ENCODE data around the gene MEGF11.

MEGF11 gene

GRCh38 chr15:66231394-66232266, 21.9 kb downstream of the MEGF11 start:
- H3K4me3 ChIP-seq (ENCODE audit: severe bottlenecking) = no peak overlapping the region
- no peak; the same call in 2 of the 3 replicates for ATAC-seq (ENCODE audit: low read depth)
- DNase-seq (ENCODE audit: low spot score) = no peak

GRCh38 chr15:66229790-66230465, 23.6 kb downstream of the MEGF11 start:
- DNase-seq (ENCODE audit: low spot score) = no peak
- Histone ChIP-seq H3K27ac (ENCODE audit: poor library complexity, severe bottlenecking) (no peak overlapping the region), H3K9me3 (ENCODE audit: severe bottlenecking) (no peaks in the 10 kb centered on the region), H3K36me3 (ENCODE audit: low read depth) (no peaks in the 10 kb centered on the region), H3K27me3 (ENCODE audit: insufficient read depth, poor library complexity, severe bottlenecking) (no peaks in the 10 kb centered on the region), H3K4me3 (ENCODE audit: severe bottlenecking) (no peak overlapping the region), H3K4me1 (ENCODE audit: insufficient read depth, poor library complexity, severe bottlenecking) (no peaks in the 10 kb centered on the region)
- TF ChIP-seq CTCF (IDR thresholded peaks at IDR 0.05; ENCODE audit: poor library complexity, severe bottlenecking) = no peak
- ATAC-seq (ENCODE audit: low read depth) = no peak

More at GRCh38 chr15:66231394-66232266, 21.9 kb downstream of the MEGF11 start:
- Histone ChIP-seq H3K9me3 (ENCODE audit: severe bottlenecking) (no peaks in the 10 kb centered on the region), H3K27me3 (ENCODE audit: insufficient read depth, poor library complexity, severe bottlenecking) (no peaks in the 10 kb centered on the region), H3K36me3 (ENCODE audit: low read depth) (no peaks in the 10 kb centered on the region), H3K4me1 (ENCODE audit: insufficient read depth, poor library complexity, severe bottlenecking) (no peaks in the 10 kb centered on the region), H3K27ac (ENCODE audit: poor library complexity, severe bottlenecking) (no peak overlapping the region)
- TF ChIP-seq CTCF (IDR thresholded peaks at IDR 0.05; ENCODE audit: poor library complexity, severe bottlenecking) = no peak

GRCh38 chr15:66228807-66229735, 24.5 kb downstream of the MEGF11 start:
- no peak for DNase-seq (ENCODE audit: low spot score)
- no peaks in the 10 kb centered on the region for H3K27me3 ChIP-seq (ENCODE audit: insufficient read depth, poor library complexity, severe bottlenecking)
- no peaks in the 10 kb centered on the region for H3K9me3 ChIP-seq (ENCODE audit: severe bottlenecking)
- TF ChIP-seq CTCF (IDR thresholded peaks at IDR 0.05; ENCODE audit: poor library complexity, severe bottlenecking) = no peak
- ATAC-seq (ENCODE audit: low read depth) = no peak
- no peak overlapping the region for H3K27ac ChIP-seq (ENCODE audit: poor library complexity, severe bottlenecking)
- H3K4me3 ChIP-seq (ENCODE audit: severe bottlenecking) = no peak overlapping the region
- no peaks in the 10 kb centered on the region for H3K4me1 ChIP-seq (ENCODE audit: insufficient read depth, poor library complexity, severe bottlenecking)
- H3K36me3 ChIP-seq (ENCODE audit: low read depth) = no peaks in the 10 kb centered on the region

GRCh38 chr15:66226736-66227135, 26.8 kb downstream of the MEGF11 start:
- no peak for DNase-seq (ENCODE audit: low spot score)
- no peak for ATAC-seq (ENCODE audit: low read depth)

More at GRCh38 chr15:66226736-66227135, 26.8 kb downstream of the MEGF11 start:
- Histone ChIP-seq H3K4me3 (ENCODE audit: severe bottlenecking) (no peak overlapping the region), H3K27me3 (ENCODE audit: insufficient read depth, poor library complexity, severe bottlenecking) (no peaks in the 10 kb centered on the region), H3K27ac (ENCODE audit: poor library complexity, severe bottlenecking) (no peak overlapping the region), H3K36me3 (ENCODE audit: low read depth) (no peaks in the 10 kb centered on the region), H3K9me3 (ENCODE audit: severe bottlenecking) (no peaks in the 10 kb centered on the region), H3K4me1 (ENCODE audit: insufficient read depth, poor library complexity, severe bottlenecking) (no peaks in the 10 kb centered on the region)
- TF ChIP-seq CTCF (IDR thresholded peaks at IDR 0.05; ENCODE audit: poor library complexity, severe bottlenecking) = no peak

Data from RWPE2 (cell line).